Posterior cingulate gyrus (tissue), 11 donors: ENCODE results near the gene CTIF.
A peak's percentile ranks its signal among the peaks of the same experiment; 100 is the strongest.

Experiments used
- DNase-seq, 10 donors: peaks; one replicate each; pipeline versions ENCODE4 v3.0.0 to v3.0.0-alpha.2; 2020 to 2021; ENCODE audit warnings: mixed read lengths in 3 of 10
- intact Hi-C: fragments of 100-400 bp; cut with DNase I; formaldehyde crosslinking; loops from one replicate; pipeline ENCODE4 v1.15.1; 2023

CTIF gene

DNA sequence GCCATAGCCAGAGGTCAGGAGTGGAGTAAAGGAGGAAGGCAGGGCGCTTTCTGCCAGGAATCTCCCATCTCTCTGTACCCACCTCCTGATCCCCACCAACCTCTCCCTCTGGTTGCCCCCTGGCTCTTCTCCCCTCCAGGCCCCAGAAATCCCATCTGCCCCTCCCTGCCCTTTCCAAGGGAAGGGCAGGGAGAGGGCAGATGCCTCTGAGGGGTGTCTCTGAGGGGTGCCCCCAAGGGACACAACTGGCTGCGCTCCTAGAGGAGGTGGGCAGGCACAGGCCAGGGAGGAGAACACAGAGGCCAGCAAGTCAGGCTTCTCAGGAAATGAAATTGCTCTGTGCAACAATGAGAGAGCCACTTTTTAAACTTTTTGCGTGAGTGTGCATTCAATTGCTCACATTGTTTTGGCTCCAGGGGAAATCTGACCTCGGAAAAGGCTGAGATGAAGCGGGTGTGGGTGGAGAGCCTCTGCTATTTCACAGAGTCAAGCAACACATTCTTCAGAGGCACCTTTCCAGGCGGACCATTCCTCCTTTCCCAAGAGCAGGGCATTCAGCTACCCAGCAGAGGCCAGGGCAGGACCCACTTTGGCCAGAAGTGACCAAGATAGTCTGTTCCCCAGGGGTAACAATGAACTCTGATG, 286.4 kb downstream of the CTIF start:
- DNase-seq, result peak in 5 of 10 donors; percentile 2 to 31 (median 2)
- intact Hi-C loops, result no loop called here

DNA sequence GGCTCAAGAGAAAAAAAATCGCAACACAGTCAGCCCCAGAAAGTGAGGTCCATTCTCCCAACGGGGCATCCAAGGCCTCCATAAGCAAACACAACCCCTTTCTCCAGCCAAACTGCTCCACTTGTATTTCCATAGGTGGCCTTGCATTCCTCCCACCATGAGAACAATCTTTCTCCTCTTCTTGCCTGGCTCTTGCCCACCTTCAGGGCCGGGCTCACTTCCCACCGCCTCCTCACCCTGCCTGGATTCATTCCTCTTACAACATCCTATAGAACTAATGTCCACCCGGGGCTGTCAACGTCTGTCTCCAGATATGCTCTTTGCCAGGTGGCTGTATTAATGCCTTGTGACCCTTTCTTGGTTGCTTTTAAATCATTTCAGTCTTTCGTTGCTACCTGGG, 287.4 kb downstream of the CTIF start:
- intact Hi-C loops, result no loop called here
- peak in 5 of 10 donors; percentile 2 to 32 (median 7) for DNase-seq

DNA sequence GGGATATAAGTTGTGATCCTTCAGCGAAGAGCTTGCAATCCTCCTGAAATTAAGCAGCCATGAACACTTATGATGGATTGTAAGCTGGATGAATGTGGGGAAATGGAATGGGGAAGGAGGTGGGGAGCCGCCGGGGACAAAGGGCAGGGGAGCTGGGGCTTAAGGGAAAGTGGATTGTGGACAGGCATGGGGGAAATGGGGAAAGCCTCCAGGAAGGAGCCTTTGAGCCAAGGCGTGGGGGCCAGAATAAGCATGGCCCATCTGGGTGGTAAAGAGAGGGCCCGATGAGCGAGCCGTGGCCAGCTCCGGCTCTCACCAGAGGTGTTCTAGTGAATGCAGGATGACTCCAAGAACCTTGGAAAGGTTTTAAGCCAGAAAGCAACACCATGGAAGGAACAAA, 288.0 kb downstream of the CTIF start:
- peak in 3 of 10 donors; percentile 1 to 37 (median 2) for DNase-seq
- intact Hi-C loops, result no loop called here

GRCh38 chr18:48827291-48828193, 288.7 kb downstream of the CTIF start:
- DNase-seq, result peak in 5 of 10 donors; percentile 2 to 73 (median 6)
- intact Hi-C loops, result no loop called here

DNA sequence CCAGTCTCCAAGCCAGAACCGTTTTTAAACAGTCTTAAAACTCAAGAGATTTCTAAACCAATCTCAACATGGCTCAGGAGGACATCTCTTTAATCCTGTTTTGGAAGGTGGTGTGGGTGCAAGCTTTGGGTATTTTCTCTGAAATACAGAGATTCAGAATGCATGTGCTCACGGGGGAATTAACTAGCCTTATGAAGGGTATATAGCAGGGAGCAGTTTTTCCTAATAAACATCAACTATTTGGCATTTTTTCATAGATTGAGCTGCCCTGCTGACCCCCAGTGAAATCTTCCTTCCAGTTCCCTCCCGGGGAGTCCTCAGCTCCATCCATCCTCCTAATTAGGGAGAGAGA, 289.3 kb downstream of the CTIF start:
- peak in 1 of 10 donors; percentile 1 for DNase-seq
- intact Hi-C loops, result no loop called here

DNA sequence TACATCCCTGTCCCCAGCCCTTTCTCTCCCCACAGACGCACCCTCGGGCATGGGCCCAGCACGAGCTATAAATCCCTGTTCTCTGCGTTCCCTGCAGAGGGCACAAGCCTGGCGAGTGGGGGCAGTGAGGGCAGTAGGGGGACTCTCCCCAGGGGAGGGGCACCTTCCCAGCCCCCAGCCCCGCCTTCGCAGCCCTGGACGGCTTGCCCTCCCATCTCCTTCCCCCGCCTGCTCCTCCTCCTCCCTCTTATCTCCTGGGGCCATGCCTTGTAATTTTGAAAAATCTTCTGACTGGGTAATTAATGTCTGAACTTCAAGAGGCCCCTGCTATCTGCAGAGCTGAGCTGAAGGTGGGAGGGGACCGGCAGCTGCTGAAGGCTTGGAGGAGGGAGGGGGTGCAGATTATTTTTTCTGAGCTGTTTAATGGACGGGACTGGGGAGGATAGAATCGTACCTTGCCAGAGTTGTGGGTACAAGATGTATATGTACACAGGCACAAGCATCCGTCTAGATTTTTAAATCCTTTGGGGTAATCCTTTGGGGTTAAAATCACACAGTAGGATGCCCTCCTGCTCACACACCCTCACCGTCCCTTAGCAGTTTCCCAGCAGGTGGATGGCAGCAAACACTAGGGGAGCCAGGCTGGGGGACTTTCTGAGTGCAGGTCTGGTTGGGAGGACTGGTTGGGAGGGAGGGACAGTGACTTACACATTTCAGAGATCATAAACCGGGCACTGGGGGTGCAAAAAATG, 290.0 kb downstream of the CTIF start:
- intact Hi-C loops, result no loop called here

GRCh38 chr18:48829443-48830149, 290.8 kb downstream of the CTIF start:
- peak in 5 of 10 donors; percentile 0 to 33 (median 5) for DNase-seq

More for the DNA sequence above, 290.0 kb downstream of the CTIF start:
- peak in 5 of 10 donors; percentile 0 to 75 (median 6) for DNase-seq

DNA sequence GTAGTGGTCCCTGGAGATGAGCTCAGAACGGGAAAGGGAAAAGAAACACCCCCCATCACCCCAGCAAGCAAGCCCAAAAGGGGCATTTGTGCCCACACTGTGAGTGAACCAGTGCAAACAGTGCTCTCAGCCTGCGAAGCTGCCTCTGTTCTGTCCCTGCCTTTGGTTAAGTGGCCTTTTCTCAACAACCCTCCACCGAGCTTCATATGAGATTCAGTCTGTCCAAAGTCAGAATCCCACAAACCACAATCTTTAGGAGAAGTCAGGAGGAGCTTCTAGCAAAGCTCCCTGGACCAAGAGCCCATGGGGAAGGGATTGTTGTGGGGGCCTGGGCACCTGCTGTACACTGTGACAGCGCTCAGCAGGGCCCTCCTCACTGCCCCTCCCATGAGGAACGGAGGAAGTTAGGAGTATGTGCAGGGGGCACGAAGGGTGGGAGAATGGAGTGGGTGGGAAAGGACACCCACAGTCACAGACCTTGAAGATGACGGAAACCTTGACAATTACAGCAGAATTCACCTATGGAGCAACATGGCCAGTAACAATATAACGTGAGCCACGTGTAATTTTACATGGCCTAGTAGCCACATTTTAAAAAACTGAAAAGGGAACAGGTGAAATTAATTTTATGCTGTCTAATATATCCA, 292.4 kb downstream of the CTIF start:
- intact Hi-C loops, result no loop called here
- peak in 3 of 10 donors; percentile 1 to 52 (median 10) for DNase-seq

More at GRCh38 chr18:48829443-48830149, 290.8 kb downstream of the CTIF start:
- intact Hi-C loops, result no loop called here

GRCh38 chr18:48831802-48832201, 293.0 kb downstream of the CTIF start:
- DNase-seq, result peak in 2 of 10 donors; percentile 1 to 60
- intact Hi-C loops, result no loop called here

- intact Hi-C loops, result no loop called here
- DNase-seq, result peak in 4 of 10 donors; percentile 16 to 84 (median 18)
Measured at GRCh38 chr18:48832938-48833700, 294.3 kb downstream of the CTIF start.

DNA sequence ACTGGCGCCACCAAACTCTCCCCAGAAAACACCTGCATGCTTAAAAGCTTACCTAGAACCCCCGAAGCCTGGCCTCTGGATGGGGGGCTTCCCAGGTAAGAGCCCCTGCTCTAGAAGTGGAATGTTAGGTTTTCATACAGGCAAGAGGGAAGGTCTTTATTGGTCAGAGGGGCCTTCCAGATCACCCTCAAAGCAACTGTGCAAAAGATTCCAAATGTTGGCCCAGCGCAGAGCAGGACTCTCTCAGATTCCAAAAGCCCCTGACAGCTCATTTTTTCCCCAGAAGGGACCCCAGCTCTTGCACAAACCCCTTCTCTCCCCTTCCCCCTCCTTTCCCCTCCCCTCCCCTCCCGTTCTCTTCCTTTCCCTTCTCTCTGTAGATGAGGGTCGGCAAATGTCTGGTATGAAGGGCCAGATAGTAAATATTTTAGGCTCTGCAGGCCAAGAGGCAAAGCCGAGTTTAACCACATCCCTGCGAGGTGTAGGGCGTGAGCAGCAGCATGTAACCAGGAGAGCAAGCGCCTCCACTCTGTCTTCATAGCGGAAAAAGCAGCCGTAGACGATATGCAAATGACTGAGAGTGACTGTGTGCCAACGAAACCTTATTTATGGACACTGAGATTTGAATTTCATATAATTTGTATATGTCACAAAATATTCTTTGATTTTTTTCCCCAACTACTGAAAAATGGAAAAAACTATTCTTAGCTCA, 295.0 kb downstream of the CTIF start:
- intact Hi-C loops, result no loop called here

DNA sequence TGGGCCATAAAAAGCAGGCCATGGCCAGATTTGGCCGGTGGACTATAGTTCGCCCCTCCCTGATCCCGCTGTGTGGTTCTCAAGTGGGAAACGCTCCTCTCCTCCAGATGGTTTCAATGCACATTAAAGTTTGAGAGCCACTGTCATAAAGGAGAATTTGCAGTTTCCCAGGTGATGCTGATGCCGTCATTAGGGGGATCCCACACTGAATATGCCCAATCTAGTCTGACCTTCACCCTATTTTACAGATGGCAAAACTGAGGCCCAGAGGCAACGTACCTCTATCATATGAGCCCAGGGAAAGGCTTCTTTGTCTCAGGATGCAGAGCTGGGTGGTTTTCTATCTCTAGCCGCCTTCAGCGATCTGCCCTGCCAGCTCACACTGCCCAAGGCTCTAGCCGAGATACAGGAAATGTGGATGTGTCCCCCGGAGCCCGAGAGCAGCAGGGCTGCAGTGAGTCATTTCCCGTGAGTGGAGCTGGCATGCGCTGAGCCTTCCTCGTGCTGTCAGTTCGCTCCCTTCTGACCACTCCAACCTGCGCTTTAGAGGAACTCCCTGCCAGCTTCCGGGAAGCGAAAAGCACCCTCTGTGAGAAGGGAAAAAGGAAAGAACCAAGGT, 295.7 kb downstream of the CTIF start:
- DNase-seq, result peak in 6 of 10 donors; percentile 9 to 94 (median 54)
- intact Hi-C loops, result no loop called here

More for the DNA sequence above, 295.0 kb downstream of the CTIF start:
- peak in 3 of 10 donors; percentile 7 to 65 (median 12) for DNase-seq

GRCh38 chr18:48835119-48835518, 296.3 kb downstream of the CTIF start:
- intact Hi-C loops, result no loop called here
- peak in 1 of 10 donors; percentile 29 for DNase-seq

- intact Hi-C loops, result no loop called here
- peak in 2 of 10 donors; percentile 3 to 15 for DNase-seq
Measured at GRCh38 chr18:48835745-48836170, 296.9 kb downstream of the CTIF start.

GRCh38 chr18:48836231-48836805, 297.5 kb downstream of the CTIF start:
- intact Hi-C loops, result no loop called here
- peak in 2 of 10 donors; percentile 3 to 51 for DNase-seq

GRCh38 chr18:48836806-48837615, 298.2 kb downstream of the CTIF start:
- DNase-seq, result peak in 1 of 10 donors; percentile 73

More at GRCh38 chr18:48836806-48837615, 298.2 kb downstream of the CTIF start:
- intact Hi-C loops, result no loop called here
